ENCODE data around the gene NEK9. TPM values are rescaled to one million over a fixed set of nuclear protein-coding genes. Genes with fewer than 3 reads are reported as not detected.

The NEK9 gene
- total and polyA plus RNA-seq, 2 experiments from 2014 or later: 41.0 to 47.6 TPM

GRCh38 chr14:75049136-75049535 lies 77.7 kb downstream of the NEK9 start:
- Histone ChIP-seq H3K4me1 (ENCODE audit: insufficient read depth) (peaks cover 74% of the 10 kb centered on the region), H3K9me2 (ENCODE audit: insufficient read depth) (no peaks in the 10 kb centered on the region), H3K79me2 (ENCODE audit: insufficient read depth) (0 out of 2 replicates have a peak, but pooled peaks cover 20% of the 10 kb centered on the region), H3K4me2 (ENCODE audit: unreplicated experiment) (peak overlapping the region; percentile 80), H3K27me3 (replicated peaks; ENCODE audit: insufficient read depth) (no peaks in the 10 kb centered on the region), H3F3A (ENCODE audit: insufficient read depth) (peaks cover 68% of the 10 kb centered on the region), H3K4me3 (peak overlapping the region; percentile 73), H3K36me3 (ENCODE audit: low read depth) (no peaks in the 10 kb centered on the region), H4K20me1 (ENCODE audit: insufficient read depth) (no peaks in the 10 kb centered on the region), H3K27ac (peak overlapping the region; percentile 87), H2AFZ (no peak overlapping the region), H3K9ac (peak overlapping the region; percentile 87), H3K9me3 (ENCODE audit: low read depth) (no peaks in the 10 kb centered on the region)
- peak; percentile 35 for DNase-seq
- TF ChIP-seq EZH2 (IDR thresholded peaks at IDR 0.05; ENCODE audit: insufficient read depth, poor library complexity, severe bottlenecking) (no peak), EZH2phosphoT487 (IDR thresholded peaks at IDR 0.05; ENCODE audit: insufficient read depth, low read depth) (no peak)
- 22 to 31% methylated on average over 5 of the region's 5 CpGs for WGBS, 2 experiments (ENCODE audit: low coverage in 1 of 2, low lambda C conversion rate in 2 of 2, missing lambda C conversion rate in 2 of 2)
- in situ Hi-C loops (cut with MboI): no loop called here

- H3F3A ChIP-seq (ENCODE audit: insufficient read depth): peaks cover 60% of the 10 kb centered on the region
- peak overlapping the region; percentile 63 for H3K27ac ChIP-seq
- no peak overlapping the region for H2AFZ ChIP-seq
- no peaks in the 10 kb centered on the region; the same call in 1 of the 2 replicates for H3K36me3 ChIP-seq (ENCODE audit: low read depth)
- TF ChIP-seq EZH2 (IDR thresholded peaks at IDR 0.05; ENCODE audit: insufficient read depth, poor library complexity, severe bottlenecking): no peak
- no peak for TF ChIP-seq EZH2phosphoT487 (IDR thresholded peaks at IDR 0.05; ENCODE audit: insufficient read depth, low read depth)
- peak overlapping the region; percentile 27 for H3K4me2 ChIP-seq (ENCODE audit: unreplicated experiment)
- peaks cover 66% of the 10 kb centered on the region for H3K4me1 ChIP-seq (ENCODE audit: insufficient read depth)
- 37 to 43% methylated on average over 2 of the region's 2 CpGs for WGBS, 2 experiments (ENCODE audit: low coverage in 1 of 2, low lambda C conversion rate in 2 of 2, missing lambda C conversion rate in 2 of 2)
- in situ Hi-C loops (cut with MboI): no loop called here
- no peak overlapping the region for H3K9ac ChIP-seq
- DNase-seq: no peak
- H3K9me3 ChIP-seq (ENCODE audit: low read depth): no peaks in the 10 kb centered on the region
- peaks cover 24% of the 10 kb centered on the region; the same call in 1 of the 2 replicates for H3K79me2 ChIP-seq (ENCODE audit: insufficient read depth)
- H3K9me2 ChIP-seq (ENCODE audit: insufficient read depth): no peaks in the 10 kb centered on the region
- no peaks in the 10 kb centered on the region for H4K20me1 ChIP-seq (ENCODE audit: insufficient read depth)
- H3K27me3 ChIP-seq (replicated peaks; ENCODE audit: insufficient read depth): no peaks in the 10 kb centered on the region
- H3K4me3 ChIP-seq: no peak overlapping the region
These were observed 78.7 kb downstream of the NEK9 start for GRCh38 chr14:75048101-75048500.

GRCh38 chr14:75047506-75047905 lies 79.3 kb downstream of the NEK9 start:
- Histone ChIP-seq H3F3A (ENCODE audit: insufficient read depth) (peaks cover 54% of the 10 kb centered on the region), H3K9ac (no peak overlapping the region), H3K27me3 (replicated peaks; ENCODE audit: insufficient read depth) (no peaks in the 10 kb centered on the region), H3K9me3 (ENCODE audit: low read depth) (no peaks in the 10 kb centered on the region), H2AFZ (no peak overlapping the region), H3K9me2 (ENCODE audit: insufficient read depth) (no peaks in the 10 kb centered on the region), H3K36me3 (ENCODE audit: low read depth) (no peaks in the 10 kb centered on the region; the same call in 1 of the 2 replicates), H4K20me1 (ENCODE audit: insufficient read depth) (no peaks in the 10 kb centered on the region), H3K79me2 (ENCODE audit: insufficient read depth) (peaks cover 28% of the 10 kb centered on the region; the same call in 1 of the 2 replicates), H3K27ac (peak overlapping the region; percentile 63), H3K4me1 (ENCODE audit: insufficient read depth) (peaks cover 66% of the 10 kb centered on the region), H3K4me2 (ENCODE audit: unreplicated experiment) (peak overlapping the region; percentile 27), H3K4me3 (no peak overlapping the region)
- in situ Hi-C loops (cut with MboI): no loop called here
- TF ChIP-seq EZH2phosphoT487 (IDR thresholded peaks at IDR 0.05; ENCODE audit: insufficient read depth, low read depth) (no peak), EZH2 (IDR thresholded peaks at IDR 0.05; ENCODE audit: insufficient read depth, poor library complexity, severe bottlenecking) (no peak)
- WGBS, 2 experiments (ENCODE audit: low coverage in 1 of 2, low lambda C conversion rate in 2 of 2, missing lambda C conversion rate in 2 of 2): 24 to 31% methylated on average over 4 of the region's 4 CpGs
- DNase-seq: peak; percentile 69

- Histone ChIP-seq H3K9me3 (ENCODE audit: low read depth) (no peaks in the 10 kb centered on the region), H3K9ac (no peak overlapping the region), H3F3A (ENCODE audit: insufficient read depth) (peaks cover 53% of the 10 kb centered on the region), H3K36me3 (ENCODE audit: low read depth) (peaks cover 1% of the 10 kb centered on the region; the same call in 1 of the 2 replicates), H3K27me3 (replicated peaks; ENCODE audit: insufficient read depth) (no peaks in the 10 kb centered on the region), H3K79me2 (ENCODE audit: insufficient read depth) (peaks cover 28% of the 10 kb centered on the region; the same call in 1 of the 2 replicates), H3K9me2 (ENCODE audit: insufficient read depth) (no peaks in the 10 kb centered on the region), H2AFZ (no peak overlapping the region), H3K4me2 (ENCODE audit: unreplicated experiment) (peak overlapping the region; percentile 27), H3K4me3 (no peak overlapping the region), H4K20me1 (ENCODE audit: insufficient read depth) (no peaks in the 10 kb centered on the region), H3K4me1 (ENCODE audit: insufficient read depth) (peaks cover 68% of the 10 kb centered on the region), H3K27ac (peak overlapping the region; percentile 63)
- WGBS, 2 experiments (ENCODE audit: low coverage in 1 of 2, low lambda C conversion rate in 2 of 2, missing lambda C conversion rate in 2 of 2): 53 to 56% methylated on average over 3 of the region's 3 CpGs
- peak; percentile 74 for DNase-seq
- no peak for TF ChIP-seq EZH2phosphoT487 (IDR thresholded peaks at IDR 0.05; ENCODE audit: insufficient read depth, low read depth)
- no peak for TF ChIP-seq EZH2 (IDR thresholded peaks at IDR 0.05; ENCODE audit: insufficient read depth, poor library complexity, severe bottlenecking)
- in situ Hi-C loops (cut with MboI): no loop called here
These were observed 79.9 kb downstream of the NEK9 start for GRCh38 chr14:75046899-75047298.

All from GM23248 (cell line).